ENCODE results near the gene HMGXB3.
"Not testable (repeated sequence)": the region's sequence is repeated elsewhere in the genome, so short reads cannot be mapped to it uniquely, and the experiment has no call there.

HMGXB3 gene

GRCh38 chr5:150022681-150023080 lies 22.1 kb downstream of the HMGXB3 start:
- no peak for DNase-seq

- no peak for DNase-seq
These were observed 22.6 kb downstream of the HMGXB3 start for GRCh38 chr5:150023136-150023535.

- no peak for DNase-seq
These were observed 23.9 kb downstream of the HMGXB3 start for GRCh38 chr5:150024346-150024984.

GRCh38 chr5:150026682-150027172 lies 26.2 kb downstream of the HMGXB3 start:
- DNase-seq = no peak

GRCh38 chr5:150028047-150028446 lies 27.5 kb downstream of the HMGXB3 start:
- not testable (repeated sequence) for DNase-seq

GRCh38 chr5:150033334-150033733 lies 32.8 kb downstream of the HMGXB3 start:
- DNase-seq = no peak

- DNase-seq = no peak
These were observed 34.1 kb downstream of the HMGXB3 start for GRCh38 chr5:150034662-150035061.

- DNase-seq = no peak
These were observed 34.8 kb downstream of the HMGXB3 start for GRCh38 chr5:150035139-150035895.

- DNase-seq = no peak
These were observed 36.0 kb downstream of the HMGXB3 start for GRCh38 chr5:150036513-150036912.

- no peak for DNase-seq
These were observed 38.0 kb downstream of the HMGXB3 start for GRCh38 chr5:150038547-150038946.

GRCh38 chr5:150042459-150042858 lies 41.9 kb downstream of the HMGXB3 start:
- no peak for DNase-seq

- DNase-seq = no peak
These were observed 43.3 kb downstream of the HMGXB3 start for GRCh38 chr5:150043657-150044328.

GRCh38 chr5:150044329-150044681 lies 43.8 kb downstream of the HMGXB3 start:
- DNase-seq = no peak

- no peak for DNase-seq
These were observed 44.2 kb downstream of the HMGXB3 start for GRCh38 chr5:150044712-150045111.

- DNase-seq = no peak
These were observed 45.0 kb downstream of the HMGXB3 start for GRCh38 chr5:150045549-150045948.

- DNase-seq = no peak
These were observed 45.5 kb downstream of the HMGXB3 start for GRCh38 chr5:150046031-150046430.

GRCh38 chr5:150050172-150050811 lies 49.8 kb downstream of the HMGXB3 start:
- not testable (repeated sequence) for DNase-seq

GRCh38 chr5:150051657-150052195 lies 51.2 kb downstream of the HMGXB3 start:
- no peak for DNase-seq

- DNase-seq = no peak
These were observed 51.9 kb downstream of the HMGXB3 start for GRCh38 chr5:150052226-150052955.

- no peak for DNase-seq
These were observed 52.6 kb downstream of the HMGXB3 start for GRCh38 chr5:150052956-150053712.

- DNase-seq = no peak
These were observed 53.3 kb downstream of the HMGXB3 start for GRCh38 chr5:150053713-150054392.

All from CD4-positive, alpha-beta T cell treated with Interleukin-6 for 4 hours (primary cell).